Spleen (tissue), 7 donors: ENCODE measurements around the gene MEA1.

ENCODE experiments used
- POLR2A ChIP-seq, 3 donors: fragments of 450-650 bp; IDR thresholded peaks; one replicate each; pipeline ENCODE4 v1.5.1; 2017; ENCODE audit warnings: antibody characterized with exemption in 3 of 3, mild to moderate bottlenecking in 1 of 3
- POLR2AphosphoS5 ChIP-seq, 3 donors: sonication (generic); formaldehyde crosslinking; IDR thresholded peaks; one replicate each; pipeline ENCODE4 v1.5.1; 2017; ENCODE audit warnings: antibody characterized with exemption in 3 of 3
- TF ChIP-seq, protein P1 (sequence below), 11 experiments: fragments of 200-600 bp in 7 of 11; fragments of 450-650 bp in 4 of 11; sonication (generic) in 4 of 11; IDR thresholded peaks in 8 of 11; conservative IDR thresholded peaks in 3 of 11; 1 replicate in 7 of 11; 2 replicates in 4 of 11; pipeline versions ENCODE4 v1.4.0 to v1.8.0; 2016 to 2021; ENCODE audit warnings: antibody characterized with exemption in 11 of 11, inconsistent platforms in 4 of 11, mild to moderate bottlenecking in 1 of 11
- donor health status: DM: no; HTN: no; CAD: no; lungs with moderate emphysema.
- donor health status: DM: no; HTN: no; CAD: no.
- donor health status: DM: no; HTN: no; CAD: no.

DNA sequence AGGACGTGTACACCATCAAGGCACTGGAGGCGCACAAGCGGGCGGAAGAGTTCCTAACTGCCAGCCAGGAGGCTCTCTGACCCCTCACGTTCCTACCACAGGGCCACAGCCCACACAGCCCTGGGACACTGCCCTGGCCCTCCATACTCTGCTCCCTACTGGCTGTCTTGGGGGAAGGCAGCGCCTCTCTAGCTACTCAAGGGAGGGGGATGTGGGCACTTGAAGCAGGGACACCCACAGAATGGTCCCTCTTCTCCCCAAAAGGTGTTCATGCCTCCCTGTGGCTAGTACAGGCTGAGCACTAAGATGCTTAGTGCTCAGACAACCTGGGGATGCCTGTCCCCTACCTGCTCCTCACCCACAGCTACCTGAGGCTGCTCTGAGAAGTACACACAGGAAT, 2.5 kb downstream of the MEA1 start:
- TF ChIP-seq, protein P1, sequence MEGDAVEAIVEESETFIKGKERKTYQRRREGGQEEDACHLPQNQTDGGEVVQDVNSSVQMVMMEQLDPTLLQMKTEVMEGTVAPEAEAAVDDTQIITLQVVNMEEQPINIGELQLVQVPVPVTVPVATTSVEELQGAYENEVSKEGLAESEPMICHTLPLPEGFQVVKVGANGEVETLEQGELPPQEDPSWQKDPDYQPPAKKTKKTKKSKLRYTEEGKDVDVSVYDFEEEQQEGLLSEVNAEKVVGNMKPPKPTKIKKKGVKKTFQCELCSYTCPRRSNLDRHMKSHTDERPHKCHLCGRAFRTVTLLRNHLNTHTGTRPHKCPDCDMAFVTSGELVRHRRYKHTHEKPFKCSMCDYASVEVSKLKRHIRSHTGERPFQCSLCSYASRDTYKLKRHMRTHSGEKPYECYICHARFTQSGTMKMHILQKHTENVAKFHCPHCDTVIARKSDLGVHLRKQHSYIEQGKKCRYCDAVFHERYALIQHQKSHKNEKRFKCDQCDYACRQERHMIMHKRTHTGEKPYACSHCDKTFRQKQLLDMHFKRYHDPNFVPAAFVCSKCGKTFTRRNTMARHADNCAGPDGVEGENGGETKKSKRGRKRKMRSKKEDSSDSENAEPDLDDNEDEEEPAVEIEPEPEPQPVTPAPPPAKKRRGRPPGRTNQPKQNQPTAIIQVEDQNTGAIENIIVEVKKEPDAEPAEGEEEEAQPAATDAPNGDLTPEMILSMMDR (IDR thresholded peaks at IDR 0.05 in 8 of 11, conservative IDR thresholded peaks at IDR 0.05 in 3 of 11) = no peak
- TF ChIP-seq POLR2AphosphoS5 (IDR thresholded peaks at IDR 0.05) (peak in 2 of 3 donors; percentile 9 to 18), POLR2A (IDR thresholded peaks at IDR 0.05) (no peak)
